ENCODE results near the gene GLS.
"Not testable (repeated sequence)": the region's sequence is repeated elsewhere in the genome, so short reads cannot be mapped to it uniquely, and the experiment has no call there.

GLS gene

DNA sequence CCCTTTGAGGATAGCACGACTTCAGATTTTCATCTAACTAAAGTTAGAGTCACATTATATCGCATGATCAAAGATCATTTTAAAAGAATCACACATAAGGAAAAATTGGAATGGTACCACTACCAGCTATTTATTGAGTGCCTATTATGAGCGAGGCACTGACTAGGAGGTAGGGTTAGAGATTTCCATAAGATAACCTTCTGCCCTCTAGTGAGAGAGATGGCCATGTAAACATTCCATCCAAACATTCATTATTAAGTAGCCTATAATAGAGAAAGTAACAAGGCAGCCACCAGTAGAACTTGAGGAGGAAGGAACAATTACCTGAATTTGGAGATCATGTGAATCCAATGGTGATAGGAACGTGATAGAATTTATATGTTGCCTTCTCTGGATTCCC, 25.4 kb upstream of the GLS start:
- DNase-seq (ENCODE audit: low read depth in 2 of 2): no peak

- DNase-seq (ENCODE audit: low read depth in 2 of 2): no peak
Observed at GRCh38 chr2:190856985-190857384, 23.6 kb upstream of the GLS start.

- no peak for DNase-seq (ENCODE audit: low read depth in 2 of 2)
Observed at GRCh38 chr2:190858817-190859216, 21.8 kb upstream of the GLS start.

DNA sequence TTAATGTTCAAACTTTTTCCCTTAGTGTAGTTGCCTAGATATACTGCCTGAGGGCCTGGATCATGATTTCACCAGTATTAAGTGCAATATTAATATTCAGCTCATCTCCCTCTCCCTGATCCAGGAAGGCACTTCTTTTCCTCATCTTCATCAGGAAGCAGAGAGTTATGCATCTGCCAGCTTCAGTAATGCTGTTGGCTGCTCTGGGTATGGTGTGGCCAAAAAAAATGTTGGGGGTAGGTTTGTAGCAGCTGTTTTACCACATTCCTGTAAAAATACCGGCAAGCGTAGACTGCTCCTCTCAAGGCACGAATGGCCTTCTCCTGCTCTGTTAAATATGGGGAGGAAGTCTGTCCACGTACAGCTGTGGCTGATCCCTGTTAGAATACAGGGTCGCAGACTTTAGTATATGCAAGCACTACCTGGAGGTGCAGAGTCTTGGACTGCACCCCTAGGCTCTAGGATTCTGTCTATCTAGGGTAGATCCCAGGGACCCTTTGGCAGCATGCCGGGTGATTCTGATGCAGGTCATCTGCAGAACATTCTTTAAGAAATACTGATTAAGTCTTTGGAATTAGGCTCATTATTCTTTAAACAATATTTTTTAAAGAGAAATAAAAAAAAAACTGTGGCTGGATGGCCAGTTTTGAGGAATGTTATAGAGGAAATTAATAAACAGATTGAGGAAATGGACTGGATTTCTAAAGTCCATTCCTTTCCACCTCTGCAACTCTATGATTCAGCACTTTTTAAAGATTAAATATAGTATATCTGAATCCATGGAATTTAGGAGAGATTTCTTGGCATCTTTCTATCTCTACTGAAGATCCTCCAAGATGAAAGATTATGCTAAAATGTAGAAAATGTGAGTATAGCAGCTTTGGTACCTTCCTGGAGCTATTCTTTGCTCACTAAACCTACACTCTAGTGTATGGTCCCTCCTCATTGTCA, 21.0 kb upstream of the GLS start:
- DNase-seq (ENCODE audit: low read depth in 2 of 2): no peak

GRCh38 chr2:190860985-190861680, 19.5 kb upstream of the GLS start:
- DNase-seq (ENCODE audit: low read depth in 2 of 2): no peak

- not testable (repeated sequence) for DNase-seq (ENCODE audit: low read depth in 2 of 2)
Observed at GRCh38 chr2:190862128-190862527, 18.5 kb upstream of the GLS start.

GRCh38 chr2:190862571-190862991, 18.0 kb upstream of the GLS start:
- no peak for DNase-seq (ENCODE audit: low read depth in 2 of 2)

DNA sequence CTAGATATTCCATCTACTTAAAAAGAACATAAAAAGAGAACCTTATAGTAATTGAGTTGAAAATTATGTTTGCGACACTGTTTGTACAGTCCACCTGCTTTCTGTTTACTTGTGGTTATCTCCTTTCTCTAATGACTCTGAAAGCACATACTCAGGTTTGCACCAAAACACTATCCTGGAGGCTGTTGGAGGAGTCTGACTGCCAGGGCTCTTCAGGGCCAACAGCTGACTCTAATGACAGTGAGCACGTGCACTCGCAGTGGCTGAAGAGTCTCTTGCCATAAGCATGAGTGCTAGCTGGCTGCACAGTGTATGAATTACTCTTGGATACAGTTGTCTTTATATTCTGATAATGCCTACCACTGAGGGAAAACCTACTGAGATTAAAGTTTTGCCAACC, 16.7 kb upstream of the GLS start:
- no peak for DNase-seq (ENCODE audit: low read depth in 2 of 2)

- DNase-seq (ENCODE audit: low read depth in 2 of 2): no peak
Observed at GRCh38 chr2:190864375-190864774, 16.2 kb upstream of the GLS start.

DNA sequence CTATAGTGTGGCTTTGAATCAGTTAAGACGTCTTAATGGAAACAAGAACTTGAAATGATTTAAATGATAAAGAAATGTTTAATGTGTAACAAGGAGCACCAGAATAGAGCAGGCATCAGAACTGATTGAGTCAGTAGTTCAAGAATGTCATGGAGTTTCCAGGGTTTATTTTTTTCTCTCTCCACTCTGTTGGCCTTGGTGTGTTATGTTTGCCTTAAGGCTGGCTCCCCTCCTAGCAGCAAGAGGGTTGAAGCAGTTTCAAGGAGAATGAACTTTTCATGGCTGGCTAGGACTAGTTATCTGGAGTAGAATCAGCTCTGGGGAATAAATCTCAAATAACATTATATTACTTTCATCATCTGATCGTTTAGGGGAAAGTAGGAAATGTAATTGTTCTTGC, 13.4 kb upstream of the GLS start:
- DNase-seq (ENCODE audit: low read depth in 2 of 2): no peak

DNA sequence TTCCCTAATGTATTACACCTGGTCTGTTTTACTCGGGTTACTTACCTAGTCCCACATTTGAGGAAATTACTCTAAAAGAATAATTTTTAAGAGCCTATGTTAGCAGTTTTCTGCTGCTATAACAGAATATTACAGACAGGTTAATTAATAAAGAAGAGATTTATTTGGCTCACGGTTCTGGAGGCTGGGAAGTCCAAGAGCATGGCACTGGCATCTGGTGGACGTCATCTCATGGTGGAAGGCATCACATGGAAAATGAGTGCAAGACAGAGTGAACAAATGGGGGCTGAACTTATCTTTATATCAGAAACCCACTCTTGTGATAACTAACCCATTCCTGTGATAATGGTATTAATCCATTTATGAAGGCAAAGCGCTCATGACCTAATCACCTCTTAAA, 12.8 kb upstream of the GLS start:
- no peak for DNase-seq (ENCODE audit: low read depth in 2 of 2)

- no peak for DNase-seq (ENCODE audit: low read depth in 2 of 2)
Observed at GRCh38 chr2:190869721-190870120, 10.9 kb upstream of the GLS start.

- not testable (repeated sequence) for DNase-seq (ENCODE audit: low read depth in 2 of 2)
Observed at GRCh38 chr2:190873451-190873850, 7.2 kb upstream of the GLS start.

DNA sequence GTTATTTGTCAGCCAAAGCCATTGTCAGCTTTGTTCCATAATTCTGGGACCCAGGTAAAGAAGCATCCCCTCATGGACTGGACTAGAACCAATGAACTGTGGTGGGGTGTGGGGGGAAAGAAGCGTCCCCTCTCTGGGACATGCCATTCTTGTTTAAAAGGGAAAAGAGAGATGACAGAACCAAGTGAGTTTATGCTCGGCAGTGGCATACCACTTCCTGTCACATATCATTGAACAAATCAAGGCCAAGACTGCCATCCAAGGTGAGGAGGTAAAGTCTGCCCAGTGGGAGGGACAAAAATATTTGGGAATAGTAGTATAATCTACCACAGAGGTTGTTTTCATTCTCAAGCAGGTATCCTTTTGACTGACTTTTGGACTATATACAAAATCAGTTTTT, 4.7 kb upstream of the GLS start:
- no peak for DNase-seq (ENCODE audit: low read depth in 2 of 2)

- DNase-seq (ENCODE audit: low read depth in 2 of 2): no peak
Observed at GRCh38 chr2:190876631-190877030, 4.0 kb upstream of the GLS start.

DNA sequence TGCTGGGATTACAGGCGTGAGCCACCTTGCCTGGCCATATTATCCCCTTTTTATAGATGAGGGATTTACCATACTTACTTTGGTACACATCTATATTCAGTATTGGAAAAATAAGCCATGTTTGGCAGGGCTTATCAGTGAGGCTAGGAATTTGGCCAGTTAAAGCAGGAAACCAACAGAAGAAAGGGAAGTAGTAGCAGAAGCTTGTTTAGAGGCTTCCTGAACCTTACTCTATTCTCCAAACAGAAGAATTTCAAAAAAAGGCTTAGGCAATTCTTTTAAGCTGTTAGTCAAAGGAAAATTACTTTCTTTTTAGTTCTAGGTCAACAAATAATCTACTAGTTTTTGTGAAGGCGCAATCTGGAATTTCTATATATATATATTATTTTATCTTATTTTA, 3.2 kb upstream of the GLS start:
- DNase-seq (ENCODE audit: low read depth in 2 of 2): no peak

- peak; percentile 11 to 19 for DNase-seq (ENCODE audit: low read depth in 2 of 2)
Observed at GRCh38 chr2:190879474-190880377, 895 bp upstream of the GLS start.

DNA sequence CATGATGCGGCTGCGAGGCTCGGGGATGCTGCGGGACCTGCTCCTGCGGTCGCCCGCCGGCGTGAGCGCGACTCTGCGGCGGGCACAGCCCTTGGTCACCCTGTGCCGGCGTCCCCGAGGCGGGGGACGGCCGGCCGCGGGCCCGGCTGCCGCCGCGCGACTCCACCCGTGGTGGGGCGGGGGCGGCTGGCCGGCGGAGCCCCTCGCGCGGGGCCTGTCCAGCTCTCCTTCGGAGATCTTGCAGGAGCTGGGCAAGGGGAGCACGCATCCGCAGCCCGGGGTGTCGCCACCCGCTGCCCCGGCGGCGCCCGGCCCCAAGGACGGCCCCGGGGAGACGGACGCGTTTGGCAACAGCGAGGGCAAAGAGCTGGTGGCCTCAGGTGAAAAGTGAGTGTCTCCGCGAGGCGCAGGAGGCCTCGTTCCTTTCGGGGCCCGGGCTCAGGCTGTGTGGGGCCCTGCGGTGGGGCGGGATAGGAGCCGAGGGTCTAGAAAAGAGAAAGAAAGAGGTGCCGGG, 520 bp downstream of the GLS start:
- DNase-seq (ENCODE audit: low read depth in 2 of 2): peak in 1 of 2 donors; percentile 7

- DNase-seq (ENCODE audit: low read depth in 2 of 2): peak; percentile 16 to 39
Observed at GRCh38 chr2:190881598-190882410, 1.2 kb downstream of the GLS start.

GRCh38 chr2:190882411-190882766, 1.8 kb downstream of the GLS start:
- no peak for DNase-seq (ENCODE audit: low read depth in 2 of 2)
